Testis (tissue), 2 donors: Measurements from ENCODE around the gene WDR76.
"Not testable (repeated sequence)": the region's sequence is repeated elsewhere in the genome, so short reads cannot be mapped to it uniquely, and the experiment has no call there.

Experiments
- CTCF ChIP-seq, 3 experiments: fragments of 450-650 bp in 2 of 3; fragments of 200-600 bp in 1 of 3; sonication (generic) in 1 of 3; IDR thresholded peaks; one replicate each; pipeline ENCODE4 v1.5.1; 2016 to 2019; ENCODE audit warnings: antibody characterized with exemption in 3 of 3, mild to moderate bottlenecking in 2 of 3, moderate library complexity in 1 of 3
- POLR2A ChIP-seq: fragments of 450-650 bp; IDR thresholded peaks from one replicate; pipeline ENCODE4 v1.6.1; 2017; ENCODE audit warnings: antibody characterized with exemption, mild to moderate bottlenecking, moderate library complexity

- not testable (repeated sequence) for TF ChIP-seq POLR2A; CTCF (IDR thresholded peaks at IDR 0.05)
These were observed 3.2 kb downstream of the WDR76 start for GRCh38 chr15:43829951-43830540.
